Liver (tissue), 9 donors: ENCODE measurements around the gene DLX2. TPM values are rescaled to one million over a fixed set of nuclear protein-coding genes. Genes with fewer than 3 reads are reported as not detected.

ENCODE experiments used
- DNase-seq: peaks from one replicate; pipeline ENCODE4 v3.0.0-alpha.2; 2017; ENCODE audit warnings: low spot score
- H3K27ac ChIP-seq, 2 donors: one replicate each; pipeline ENCODE4 v1.7.0; 2013; ENCODE audit warnings: inconsistent platforms in 2 of 2, low read length in 2 of 2, control low read depth in 1 of 2, low read depth in 1 of 2, mild to moderate bottlenecking in 1 of 2
- H3K27me3 ChIP-seq, 4 donors: one replicate each; pipeline versions ENCODE4 v1.6.1 to v1.7.0; 2013; ENCODE audit warnings: low read length in 3 of 4, inconsistent platforms in 1 of 4, mild to moderate bottlenecking in 1 of 4, moderate library complexity in 1 of 4; ENCODE audit not compliant: control insufficient read depth in 4 of 4, insufficient read depth in 4 of 4
- H3K36me3 ChIP-seq, 4 donors: one replicate each; pipeline versions ENCODE4 v1.6.1 to v1.7.0; 2013; ENCODE audit warnings: low read length in 3 of 4, mild to moderate bottlenecking in 3 of 4, low read depth in 1 of 4, moderate library complexity in 1 of 4; ENCODE audit not compliant: control insufficient read depth in 4 of 4, insufficient read depth in 3 of 4
- H3K4me1 ChIP-seq, 4 donors: one replicate each; pipeline versions ENCODE4 v1.6.1 to v1.7.0; 2013; ENCODE audit warnings: low read length in 3 of 4, mild to moderate bottlenecking in 3 of 4, moderate library complexity in 1 of 4; ENCODE audit not compliant: control insufficient read depth in 4 of 4, insufficient read depth in 4 of 4
- H3K4me3 ChIP-seq, 3 donors: one replicate each; pipeline versions ENCODE4 v1.6.1 to v1.7.0; 2013; ENCODE audit warnings: low read length in 3 of 3, control low read depth in 1 of 3, low read depth in 1 of 3, mild to moderate bottlenecking in 1 of 3
- H3K9ac ChIP-seq, 2 donors: one replicate each; pipeline ENCODE4 v1.7.0; 2013; ENCODE audit warnings: low read length in 2 of 2, mild to moderate bottlenecking in 2 of 2, moderate library complexity in 2 of 2, control low read depth in 1 of 2, low read depth in 1 of 2
- H3K9me3 ChIP-seq, 4 donors: one replicate each; pipeline versions ENCODE4 v1.6.1 to v1.7.0; 2013; ENCODE audit warnings: low read length in 3 of 4; ENCODE audit not compliant: control insufficient read depth in 4 of 4
- ATF3 ChIP-seq: IDR thresholded peaks from 2 replicates; pipeline ENCODE4 v1.6.1; 2016; ENCODE audit warnings: antibody characterized with exemption
- EGR1 ChIP-seq, 2 donors: IDR thresholded peaks; 2 replicates each; pipeline ENCODE4 v1.6.1; 2016 to 2018; ENCODE audit warnings: antibody characterized with exemption in 2 of 2, low read depth in 2 of 2
- FOXA1 ChIP-seq: IDR thresholded peaks from 2 replicates; pipeline ENCODE4 v1.6.1; 2016; ENCODE audit warnings: antibody characterized with exemption
- FOXA2 ChIP-seq: IDR thresholded peaks from 2 replicates; pipeline ENCODE4 v1.6.1; 2016; ENCODE audit warnings: antibody characterized with exemption
- GABPA ChIP-seq, 2 donors: IDR thresholded peaks in 1 of 2; conservative IDR thresholded peaks in 1 of 2; 2 replicates each; pipeline ENCODE4 v1.6.1; 2016; ENCODE audit warnings: antibody characterized with exemption in 2 of 2, mild to moderate bottlenecking in 1 of 2, moderate library complexity in 1 of 2
- HNF4A ChIP-seq, 2 donors: conservative IDR thresholded peaks; 2 replicates each; pipeline ENCODE4 v1.6.1; 2016; ENCODE audit warnings: antibody characterized with exemption in 2 of 2, mild to moderate bottlenecking in 2 of 2
- HNF4G ChIP-seq: IDR thresholded peaks from 2 replicates; pipeline ENCODE4 v1.6.1; 2016; ENCODE audit warnings: antibody characterized with exemption
- JUND ChIP-seq, 2 donors: IDR thresholded peaks; 2 replicates each; pipeline ENCODE4 v1.6.1; 2016; ENCODE audit warnings: antibody characterized with exemption in 2 of 2
- NR2F2 ChIP-seq: IDR thresholded peaks from 2 replicates; pipeline ENCODE4 v1.6.1; 2016; ENCODE audit warnings: antibody characterized with exemption
- RAD21 ChIP-seq, 2 donors: IDR thresholded peaks; 2 replicates each; pipeline ENCODE4 v1.6.1; 2016; ENCODE audit warnings: antibody characterized with exemption in 2 of 2, mild to moderate bottlenecking in 2 of 2
- REST ChIP-seq: IDR thresholded peaks from 2 replicates; pipeline ENCODE4 v1.6.1; 2016; ENCODE audit warnings: antibody characterized with exemption, mild to moderate bottlenecking
- RXRA ChIP-seq, 2 donors: IDR thresholded peaks; 2 replicates each; pipeline ENCODE4 v1.6.1; 2017 to 2018; ENCODE audit warnings: antibody characterized with exemption in 2 of 2, mild to moderate bottlenecking in 1 of 2
- SP1 ChIP-seq: IDR thresholded peaks from 2 replicates; pipeline ENCODE4 v1.6.1; 2018; ENCODE audit warnings: antibody characterized with exemption, mild to moderate bottlenecking
- TAF1 ChIP-seq: conservative IDR thresholded peaks from 2 replicates; pipeline ENCODE4 v1.6.1; 2016; ENCODE audit warnings: antibody characterized with exemption, mild to moderate bottlenecking
- WGBS: extraction: QIAGEN DNeasy Blood & Tissue Kit; methylation state at CpG from one replicate; pipeline ENCODE4 v1.1.7; 2013; 5-methylcytosine and 5-hydroxymethylcytosine counted together
- polyA plus RNA-seq, 2 donors: library from polyadenylated mRNA; stranded (reverse) in 1 of 2; unstranded in 1 of 2; fragments of 200-250 nt in 1 of 2; fragments of >200 nt in 1 of 2; fragmentation: Nextera tagmentation in 1 of 2; extraction: Ambion mirVana in 1 of 2; gene quantifications; one replicate each; pipeline versions ENCODE4 v1.2.1 to v1.2.3, GENCODE V29; 2013 to 2015
- total RNA-seq, 2 donors: library from RNA; depleted of rRNA; stranded (reverse); fragments of >200 nt; gene quantifications; one replicate each; pipeline ENCODE4 v1.2.3, GENCODE V29; 2014
- TF ChIP-seq, protein P1 (sequence below): IDR thresholded peaks from 2 replicates; pipeline ENCODE4 v1.6.1; 2016; ENCODE audit warnings: antibody characterized with exemption
- donor health status: healthy.
- donor health status: healthy.
- donor health status: healthy.
- donor health status: healthy.
- donor health status: healthy.

The DLX2 gene
- total and polyA plus RNA-seq, 4 donors: not detected

GRCh38 chr2:172137943-172138342, 35.2 kb upstream of the DLX2 start (continued):
- TF ChIP-seq REST (no peak), ATF3 (no peak), NR2F2 (no peak), GABPA (IDR thresholded peaks at IDR 0.05 in 1 of 2, conservative IDR thresholded peaks at IDR 0.05 in 1 of 2) (no peak), FOXA1 (no peak)
- TF ChIP-seq, protein P1, sequence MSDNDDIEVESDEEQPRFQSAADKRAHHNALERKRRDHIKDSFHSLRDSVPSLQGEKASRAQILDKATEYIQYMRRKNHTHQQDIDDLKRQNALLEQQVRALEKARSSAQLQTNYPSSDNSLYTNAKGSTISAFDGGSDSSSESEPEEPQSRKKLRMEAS: no peak

DNA sequence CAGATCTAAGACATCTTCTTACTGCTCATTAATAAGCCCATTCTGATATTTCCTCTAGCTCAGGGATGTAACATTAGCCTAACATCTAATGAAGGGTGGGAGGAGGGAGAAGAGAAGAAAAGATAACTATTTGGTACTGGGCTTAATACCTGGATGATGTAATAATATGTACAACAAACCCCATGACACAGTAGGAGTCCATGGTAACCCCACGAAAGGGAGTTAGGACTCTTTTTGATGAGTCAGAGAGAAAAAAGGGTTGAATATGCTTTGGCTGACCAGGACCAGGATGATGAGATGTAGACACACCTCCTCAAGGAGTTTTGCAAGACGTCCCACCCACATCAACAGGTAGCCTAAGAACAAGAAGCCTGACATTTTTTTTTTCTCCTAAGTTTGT, 34.4 kb upstream of the DLX2 start:
- 66% methylated on average over 2 of the region's 2 CpGs for WGBS
- DNase-seq: no peak
- H3K27me3 ChIP-seq: peaks cover 0 to 3% (median 0%) of the 10 kb centered on the region in 4 donors
- H3K9me3 ChIP-seq: no peaks in the 10 kb centered on the region
- H3K36me3 ChIP-seq: no peaks in the 10 kb centered on the region
- no peak overlapping the region for H3K4me3 ChIP-seq
- H3K4me1 ChIP-seq: no peaks in the 10 kb centered on the region
- no peak overlapping the region for H3K9ac ChIP-seq
- no peak overlapping the region for H3K27ac ChIP-seq
- TF ChIP-seq TAF1: no peak
- no peak for TF ChIP-seq RXRA (IDR thresholded peaks at IDR 0.05)
- TF ChIP-seq JUND (IDR thresholded peaks at IDR 0.05): no peak
- no peak for TF ChIP-seq NR2F2
- TF ChIP-seq GABPA (IDR thresholded peaks at IDR 0.05 in 1 of 2, conservative IDR thresholded peaks at IDR 0.05 in 1 of 2): no peak
- TF ChIP-seq EGR1 (IDR thresholded peaks at IDR 0.05; ENCODE audit: low read depth in 2 of 2): no peak
- no peak for TF ChIP-seq FOXA1

DNA sequence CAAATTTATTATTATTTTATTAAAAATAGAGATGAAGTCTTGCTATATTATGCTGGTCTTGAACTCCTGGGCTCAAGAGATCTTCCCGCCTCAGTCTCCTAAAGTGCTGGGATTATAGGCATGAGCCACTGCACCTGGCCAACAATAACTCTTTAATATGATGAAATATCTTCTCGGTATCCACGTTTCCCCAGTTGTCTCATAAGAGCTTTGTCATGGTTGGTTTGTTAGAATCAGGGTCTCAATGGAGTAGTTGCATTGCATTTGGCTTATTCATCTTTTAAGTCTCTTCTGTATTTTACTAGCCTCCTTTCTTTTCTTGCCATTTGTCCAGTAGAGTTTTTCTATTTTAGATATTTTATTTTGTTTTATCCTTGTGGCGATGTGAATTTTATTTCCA, 32.7 kb upstream of the DLX2 start:
- Histone ChIP-seq H3K4me1 (no peaks in the 10 kb centered on the region), H3K36me3 (no peaks in the 10 kb centered on the region), H3K27ac (no peak overlapping the region), H3K4me3 (no peak overlapping the region), H3K9ac (no peak overlapping the region), H3K27me3 (peaks cover 0 to 3% (median 0%) of the 10 kb centered on the region in 4 donors), H3K9me3 (no peaks in the 10 kb centered on the region)
- TF ChIP-seq SP1: no peak
- TF ChIP-seq TAF1: no peak
- no peak for TF ChIP-seq HNF4G
- TF ChIP-seq REST: no peak
- no peak for TF ChIP-seq GABPA (IDR thresholded peaks at IDR 0.05 in 1 of 2, conservative IDR thresholded peaks at IDR 0.05 in 1 of 2)
- no peak for TF ChIP-seq FOXA2
- TF ChIP-seq NR2F2: no peak
- TF ChIP-seq RAD21 (IDR thresholded peaks at IDR 0.05): no peak
- no peak for TF ChIP-seq HNF4A (conservative IDR thresholded peaks at IDR 0.05)
- TF ChIP-seq EGR1 (IDR thresholded peaks at IDR 0.05; ENCODE audit: low read depth in 2 of 2): no peak
- no peak for TF ChIP-seq FOXA1
- TF ChIP-seq ATF3: no peak
- WGBS: 91% methylated on average over 4 of the region's 4 CpGs
- no peak for DNase-seq
